Stimulated activated CD4-positive, alpha-beta T cell treated with anti-CD3 and anti-CD28 coated beads, TNF-alpha, amount 100 ng/mL, for 24 hours (primary cell): ENCODE results near the gene C1QL3.

Experiments
- DNase-seq, 3 experiments: peaks; one replicate each; pipeline ENCODE4 v3.0.0-alpha.2; 2020; ENCODE audit warnings: low read depth in 3 of 3

C1QL3 gene

GRCh38 chr10:16521311-16522016 lies at the start of gene C1QL3:
Gene C1QL3, minus strand, starts transcription at chr10:16521879. Its CDS starts 814 bp downstream, at chr10:16521065.
- peak in 1 of 3 experiments; percentile 28 for DNase-seq

- no peak for DNase-seq
These were observed 49.1 kb upstream of the C1QL3 start for GRCh38 chr10:16570731-16571130.

GRCh38 chr10:16566202-16566805 lies 44.6 kb upstream of the C1QL3 start:
- no peak for DNase-seq

GRCh38 chr10:16565604-16566003 lies 43.9 kb upstream of the C1QL3 start:
- no peak for DNase-seq

- DNase-seq = no peak
These were observed 41.2 kb upstream of the C1QL3 start for GRCh38 chr10:16562891-16563290.

- no peak for DNase-seq
These were observed 37.6 kb upstream of the C1QL3 start for GRCh38 chr10:16559236-16559773.

GRCh38 chr10:16547973-16548372 lies 26.3 kb upstream of the C1QL3 start:
- DNase-seq = no peak

GRCh38 chr10:16545116-16545736 lies 23.5 kb upstream of the C1QL3 start:
- no peak for DNase-seq

GRCh38 chr10:16544591-16544990 lies 22.9 kb upstream of the C1QL3 start:
- DNase-seq = no peak

GRCh38 chr10:16544099-16544498 lies 22.4 kb upstream of the C1QL3 start:
- DNase-seq = no peak

- DNase-seq = no peak
These were observed 14.5 kb upstream of the C1QL3 start for GRCh38 chr10:16536155-16536554.

GRCh38 chr10:16529853-16530252 lies 8.2 kb upstream of the C1QL3 start:
- no peak for DNase-seq

- DNase-seq = no peak
These were observed 5.8 kb upstream of the C1QL3 start for GRCh38 chr10:16527452-16527851.

- peak in 1 of 3 experiments; percentile 39 for DNase-seq
These were observed 779 bp downstream of the C1QL3 start for GRCh38 chr10:16520900-16521299.

GRCh38 chr10:16519908-16520861 lies 1.5 kb downstream of the C1QL3 start:
- DNase-seq = peak in 1 of 3 experiments; percentile 9

- no peak for DNase-seq
These were observed 2.3 kb downstream of the C1QL3 start for GRCh38 chr10:16519250-16519907.

- DNase-seq = no peak
These were observed 2.9 kb downstream of the C1QL3 start for GRCh38 chr10:16518822-16519221.

GRCh38 chr10:16510843-16511242 lies 10.8 kb downstream of the C1QL3 start:
- no peak for DNase-seq

- no peak for DNase-seq
These were observed 11.7 kb downstream of the C1QL3 start for GRCh38 chr10:16509996-16510395.

GRCh38 chr10:16505161-16505560 lies 16.5 kb downstream of the C1QL3 start:
- DNase-seq = no peak

- no peak for DNase-seq
These were observed 23.8 kb downstream of the C1QL3 start for GRCh38 chr10:16497911-16498310.
